ENCODE measurements around the gene KLHL29.

Gene KLHL29

DNA sequence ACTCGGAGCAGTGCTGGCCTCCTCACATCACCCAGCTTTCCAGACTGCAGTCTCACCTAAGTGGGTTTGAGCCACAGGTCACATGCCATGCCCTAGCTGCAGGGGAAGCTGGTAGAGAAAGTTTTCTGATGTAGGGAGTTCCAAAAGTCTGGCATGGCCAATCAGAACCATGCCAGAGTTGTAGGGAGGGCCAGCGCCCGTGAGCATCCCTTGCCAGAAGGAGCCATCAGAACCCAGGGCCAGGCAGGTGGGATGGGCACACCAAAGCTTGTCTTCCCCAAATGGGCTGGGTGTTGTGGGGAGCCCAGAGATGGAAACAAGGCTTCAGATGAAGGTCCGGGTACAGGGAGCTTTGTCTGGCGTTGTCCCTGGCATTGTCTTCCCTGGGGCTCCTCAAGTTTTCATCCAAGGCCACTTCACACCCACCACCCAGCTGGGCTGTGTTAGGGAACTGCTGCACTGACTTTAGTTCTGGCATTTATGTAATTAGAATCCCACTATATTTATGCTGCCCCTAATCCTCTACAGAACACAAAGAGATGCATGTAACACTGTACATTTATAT lies 247.9 kb downstream of the KLHL29 start:
- no peak for DNase-seq (ENCODE audit: low read depth)

DNA sequence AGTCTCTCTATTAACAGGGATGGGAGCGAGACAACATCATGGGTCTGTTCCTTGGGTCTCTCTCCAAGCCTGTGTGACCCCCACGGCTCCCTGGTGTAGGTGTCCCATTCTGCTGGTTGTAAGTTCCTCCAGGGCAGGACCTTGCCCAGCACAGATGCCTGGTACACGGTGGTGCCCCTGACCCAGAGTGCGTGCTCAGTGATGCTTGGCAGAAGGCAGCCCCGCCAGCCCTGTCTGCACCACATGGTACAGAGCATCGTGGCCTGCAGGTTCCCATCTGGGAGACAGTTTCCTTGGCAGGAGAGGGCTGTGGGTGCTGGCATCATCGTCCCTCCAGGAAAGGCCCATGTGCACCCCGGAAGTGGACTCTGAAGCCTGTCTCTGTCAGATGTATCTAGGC lies 249.0 kb downstream of the KLHL29 start:
- no peak for DNase-seq (ENCODE audit: low read depth)

GRCh38 chr2:23635442-23636340 lies 250.7 kb downstream of the KLHL29 start:
- DNase-seq (ENCODE audit: low read depth), result no peak

- no peak for DNase-seq (ENCODE audit: low read depth)
Observed at GRCh38 chr2:23636426-23636825, 251.4 kb downstream of the KLHL29 start.

- DNase-seq (ENCODE audit: low read depth), result no peak
Observed at GRCh38 chr2:23637011-23637778, 252.2 kb downstream of the KLHL29 start.

GRCh38 chr2:23639406-23639982 lies 254.5 kb downstream of the KLHL29 start:
- DNase-seq (ENCODE audit: low read depth), result no peak

- DNase-seq (ENCODE audit: low read depth), result no peak
Observed at GRCh38 chr2:23640711-23641110, 255.7 kb downstream of the KLHL29 start.

- DNase-seq (ENCODE audit: low read depth), result no peak
Observed at GRCh38 chr2:23642516-23642915, 257.5 kb downstream of the KLHL29 start.

GRCh38 chr2:23645230-23645808 lies 260.3 kb downstream of the KLHL29 start:
- DNase-seq (ENCODE audit: low read depth), result no peak

- no peak for DNase-seq (ENCODE audit: low read depth)
Observed at GRCh38 chr2:23647563-23647962, 262.6 kb downstream of the KLHL29 start.

- no peak for DNase-seq (ENCODE audit: low read depth)
Observed at GRCh38 chr2:23649303-23649702, 264.3 kb downstream of the KLHL29 start.

DNA sequence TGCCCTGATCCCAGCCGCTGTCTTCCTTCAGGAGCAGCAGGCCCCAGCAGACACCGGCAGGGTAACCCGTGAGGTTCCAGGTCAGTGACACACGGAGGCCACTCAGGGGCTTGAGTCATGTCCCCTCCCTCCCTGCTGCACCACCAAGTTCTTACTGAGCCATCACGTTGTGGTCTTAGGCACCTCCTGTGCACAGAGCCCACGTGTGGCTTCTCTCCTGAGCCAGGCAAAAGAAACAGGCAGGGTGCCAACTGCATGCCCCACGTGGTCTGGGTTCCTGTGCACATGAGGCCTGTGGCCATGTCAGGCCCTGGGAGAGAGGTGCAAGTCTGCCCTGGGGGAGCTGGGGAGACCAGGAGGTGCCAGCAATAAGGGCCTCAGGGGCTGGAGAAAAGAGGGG lies 264.8 kb downstream of the KLHL29 start:
- no peak for DNase-seq (ENCODE audit: low read depth)

DNA sequence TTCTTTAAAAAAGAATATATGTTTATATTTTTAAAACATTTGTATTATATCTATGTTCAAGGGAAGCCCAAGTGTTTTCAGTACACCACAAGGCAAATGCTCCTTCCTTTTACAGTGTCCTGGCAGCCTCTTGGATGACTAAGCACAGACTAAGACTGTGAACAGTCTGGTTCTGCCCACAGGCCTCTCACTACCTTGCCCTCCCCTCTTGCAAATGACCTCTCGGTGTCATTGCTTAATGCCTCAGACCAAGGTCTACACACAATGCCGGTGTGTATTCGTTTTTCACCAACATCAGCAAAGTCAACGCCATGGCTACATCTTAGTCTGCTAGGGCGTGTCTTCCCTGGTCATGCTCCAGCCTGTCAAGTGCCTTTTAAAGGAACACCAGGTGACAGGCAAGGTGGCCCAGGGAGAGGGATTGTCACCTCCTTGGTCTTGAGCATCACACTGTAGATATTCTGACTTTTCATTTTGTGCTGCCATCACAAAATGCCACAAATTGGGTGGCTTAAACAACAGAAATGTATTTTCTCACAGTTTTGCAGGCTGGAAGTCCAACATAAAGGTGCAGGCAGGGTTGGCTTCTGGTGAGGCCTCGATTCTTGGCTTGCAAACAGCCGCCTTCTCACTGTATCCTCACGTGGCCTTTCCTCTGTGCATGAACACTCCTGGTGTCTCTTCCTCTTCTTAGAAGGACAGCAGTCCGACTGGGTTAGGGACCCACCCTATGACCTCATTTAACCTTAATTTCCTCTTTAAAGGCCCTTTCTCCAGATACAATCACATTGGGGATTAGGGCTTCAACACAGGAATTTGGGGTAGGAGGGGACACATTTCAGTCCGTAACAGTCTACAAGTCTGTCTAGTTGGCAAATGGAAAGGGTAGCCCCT lies 266.5 kb downstream of the KLHL29 start:
- no peak for DNase-seq (ENCODE audit: low read depth)

DNA sequence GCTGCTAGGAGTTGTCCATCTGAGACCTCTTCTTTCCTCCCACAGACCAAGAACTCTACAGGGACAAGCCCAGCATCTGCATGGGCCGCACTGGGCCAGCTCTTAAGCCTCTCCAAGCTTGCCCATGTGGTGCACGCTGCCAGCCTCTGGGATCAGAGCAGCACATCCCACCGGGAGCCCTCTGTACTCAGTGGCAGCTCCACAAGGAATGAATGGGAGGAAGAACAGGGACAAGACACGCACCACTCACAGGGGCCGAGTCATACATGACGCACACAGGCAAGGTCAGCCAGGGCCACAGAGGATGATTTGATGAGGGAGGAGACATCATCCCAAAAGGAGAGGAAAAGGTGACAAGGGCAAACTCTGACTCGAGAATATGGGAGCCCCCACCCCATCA lies 268.3 kb downstream of the KLHL29 start:
- DNase-seq (ENCODE audit: low read depth), result no peak

GRCh38 chr2:23654756-23655155 lies 269.8 kb downstream of the KLHL29 start:
- no peak for DNase-seq (ENCODE audit: low read depth)

GRCh38 chr2:23655934-23656596 lies 271.1 kb downstream of the KLHL29 start:
- no peak for DNase-seq (ENCODE audit: low read depth)

- no peak for DNase-seq (ENCODE audit: low read depth)
Observed at GRCh38 chr2:23656597-23656973, 271.6 kb downstream of the KLHL29 start.

- DNase-seq (ENCODE audit: low read depth), result no peak
Observed at GRCh38 chr2:23657371-23657770, 272.4 kb downstream of the KLHL29 start.

DNA sequence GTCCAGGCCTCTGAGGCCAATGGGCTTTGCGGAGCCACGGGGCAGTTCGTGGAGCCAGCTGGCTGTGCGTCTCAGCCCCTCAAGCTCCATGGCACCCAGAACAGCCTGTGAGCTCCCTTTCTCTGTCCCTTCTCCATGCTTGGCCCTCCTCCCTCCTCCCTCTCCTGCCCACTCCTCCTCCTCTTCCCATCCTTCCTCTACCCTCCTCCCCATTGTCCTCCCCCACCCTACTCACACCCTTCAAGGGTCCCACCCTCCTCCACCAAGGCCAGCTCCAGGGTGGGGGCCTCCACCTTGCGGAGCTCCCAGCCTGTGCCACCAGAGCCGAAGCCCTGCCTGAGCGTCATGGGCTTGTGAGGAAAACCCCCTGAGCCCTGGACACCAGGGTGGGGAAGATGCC lies 273.0 kb downstream of the KLHL29 start:
- DNase-seq (ENCODE audit: low read depth), result no peak

DNA sequence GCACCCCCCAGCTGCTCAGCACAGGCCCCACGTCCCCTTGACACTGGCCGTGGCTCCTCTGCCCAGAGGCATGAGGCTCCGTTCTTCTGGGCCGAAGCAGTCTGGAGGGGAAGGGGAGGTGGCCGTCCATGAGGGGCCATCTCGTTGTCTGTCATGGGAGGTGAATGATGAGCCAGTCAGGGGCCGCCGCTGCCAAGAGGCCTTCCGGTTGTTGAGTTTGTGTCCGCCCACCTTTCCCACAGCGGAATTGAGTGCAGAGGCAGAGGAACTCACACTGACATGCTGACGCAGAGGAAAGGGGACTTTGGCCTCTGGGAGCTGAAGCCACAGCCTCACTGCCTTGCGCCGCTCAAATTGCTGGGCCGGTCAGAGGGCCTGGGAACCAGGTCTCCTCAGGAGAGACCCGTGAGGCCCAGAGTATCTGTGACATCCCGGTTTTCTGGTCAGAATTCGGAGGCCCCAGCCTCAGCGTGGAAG lies 273.5 kb downstream of the KLHL29 start:
- no peak for DNase-seq (ENCODE audit: low read depth)

DNA sequence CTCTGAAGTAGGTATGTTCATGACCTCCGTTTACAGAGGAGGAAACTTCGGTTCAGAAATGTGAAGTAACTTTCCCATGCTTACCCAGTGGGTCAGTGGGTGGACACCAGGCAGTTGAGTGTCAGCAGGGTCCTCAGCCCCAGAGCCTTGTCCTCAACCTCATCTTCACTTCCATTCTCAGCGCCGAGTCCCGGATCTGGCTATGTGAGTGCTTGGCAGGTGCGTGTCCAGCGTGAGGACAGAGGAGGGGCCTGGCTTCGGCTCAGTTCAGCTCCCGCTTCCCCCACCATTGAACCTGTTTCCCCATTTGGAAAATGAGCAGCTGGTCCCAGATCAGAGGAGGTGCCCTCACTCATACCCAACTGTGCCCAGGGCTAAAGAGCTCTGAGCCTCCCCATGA lies 274.3 kb downstream of the KLHL29 start:
- no peak for DNase-seq (ENCODE audit: low read depth)
